Measurements from ENCODE around the gene RAB21.

The RAB21 gene

GRCh38 chr12:71754461-71755145 is at the start of gene RAB21:
RAB21 (plus strand) TSS chr12:71754863; CDS start chr12:71755130, 267 bp downstream.
- peak; percentile 98 for DNase-seq (ENCODE audit: low spot score)

- DNase-seq (ENCODE audit: low spot score): no peak
Observed at GRCh38 chr12:71704920-71705319, 49.7 kb upstream of the RAB21 start.

- DNase-seq (ENCODE audit: low spot score): no peak
Observed at GRCh38 chr12:71708658-71709057, 46.0 kb upstream of the RAB21 start.

- DNase-seq (ENCODE audit: low spot score): no peak
Observed at GRCh38 chr12:71710276-71711125, 44.2 kb upstream of the RAB21 start.

GRCh38 chr12:71718611-71719010 is 36.1 kb upstream of the RAB21 start:
- DNase-seq (ENCODE audit: low spot score): no peak

GRCh38 chr12:71719647-71720370 is 34.9 kb upstream of the RAB21 start:
- DNase-seq (ENCODE audit: low spot score): no peak

GRCh38 chr12:71721783-71722505 is 32.7 kb upstream of the RAB21 start:
- no peak for DNase-seq (ENCODE audit: low spot score)

GRCh38 chr12:71725011-71725410 is 29.7 kb upstream of the RAB21 start:
- no peak for DNase-seq (ENCODE audit: low spot score)

- no peak for DNase-seq (ENCODE audit: low spot score)
Observed at GRCh38 chr12:71726548-71726947, 28.1 kb upstream of the RAB21 start.

- no peak for DNase-seq (ENCODE audit: low spot score)
Observed at GRCh38 chr12:71727958-71728357, 26.7 kb upstream of the RAB21 start.

GRCh38 chr12:71730936-71731335 is 23.7 kb upstream of the RAB21 start:
- DNase-seq (ENCODE audit: low spot score): no peak

GRCh38 chr12:71731439-71732356 is 23.0 kb upstream of the RAB21 start:
- DNase-seq (ENCODE audit: low spot score): no peak

GRCh38 chr12:71732357-71732712 is 22.3 kb upstream of the RAB21 start:
- DNase-seq (ENCODE audit: low spot score): no peak

GRCh38 chr12:71737197-71737596 is 17.5 kb upstream of the RAB21 start:
- DNase-seq (ENCODE audit: low spot score): no peak

- DNase-seq (ENCODE audit: low spot score): no peak
Observed at GRCh38 chr12:71742998-71743397, 11.7 kb upstream of the RAB21 start.

GRCh38 chr12:71744522-71745300 is 10.0 kb upstream of the RAB21 start:
- no peak for DNase-seq (ENCODE audit: low spot score)

- DNase-seq (ENCODE audit: low spot score): peak; percentile 65
Observed at GRCh38 chr12:71746974-71747611, 7.6 kb upstream of the RAB21 start.

- no peak for DNase-seq (ENCODE audit: low spot score)
Observed at GRCh38 chr12:71748081-71748850, 6.4 kb upstream of the RAB21 start.

GRCh38 chr12:71749666-71750065 is 5.0 kb upstream of the RAB21 start:
- DNase-seq (ENCODE audit: low spot score): no peak

Data from globus pallidus (tissue), 1 donor.